ENCODE measurements around the gene FXN.

DNA sequence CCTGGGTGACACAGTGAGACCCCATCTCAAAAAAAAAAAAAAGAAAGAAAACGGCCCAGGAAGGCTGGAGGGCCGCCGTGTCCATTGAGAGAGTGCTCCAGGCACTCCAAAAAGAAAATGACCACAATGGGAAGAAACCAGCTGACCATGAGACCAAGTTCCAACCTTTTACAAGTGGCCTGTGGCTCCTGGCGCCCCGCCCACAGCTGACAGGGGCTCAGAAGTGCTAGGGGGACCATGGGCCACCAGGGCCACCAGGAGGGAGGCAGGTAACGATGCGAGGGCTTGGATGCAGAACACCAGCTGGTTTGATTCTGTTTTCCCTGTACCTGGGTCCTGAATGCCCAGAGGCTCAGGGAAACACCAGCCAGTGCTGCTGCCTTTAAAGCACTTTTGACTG lies 34.6 kb downstream of the FXN start:
- TF ChIP-seq, protein P1, sequence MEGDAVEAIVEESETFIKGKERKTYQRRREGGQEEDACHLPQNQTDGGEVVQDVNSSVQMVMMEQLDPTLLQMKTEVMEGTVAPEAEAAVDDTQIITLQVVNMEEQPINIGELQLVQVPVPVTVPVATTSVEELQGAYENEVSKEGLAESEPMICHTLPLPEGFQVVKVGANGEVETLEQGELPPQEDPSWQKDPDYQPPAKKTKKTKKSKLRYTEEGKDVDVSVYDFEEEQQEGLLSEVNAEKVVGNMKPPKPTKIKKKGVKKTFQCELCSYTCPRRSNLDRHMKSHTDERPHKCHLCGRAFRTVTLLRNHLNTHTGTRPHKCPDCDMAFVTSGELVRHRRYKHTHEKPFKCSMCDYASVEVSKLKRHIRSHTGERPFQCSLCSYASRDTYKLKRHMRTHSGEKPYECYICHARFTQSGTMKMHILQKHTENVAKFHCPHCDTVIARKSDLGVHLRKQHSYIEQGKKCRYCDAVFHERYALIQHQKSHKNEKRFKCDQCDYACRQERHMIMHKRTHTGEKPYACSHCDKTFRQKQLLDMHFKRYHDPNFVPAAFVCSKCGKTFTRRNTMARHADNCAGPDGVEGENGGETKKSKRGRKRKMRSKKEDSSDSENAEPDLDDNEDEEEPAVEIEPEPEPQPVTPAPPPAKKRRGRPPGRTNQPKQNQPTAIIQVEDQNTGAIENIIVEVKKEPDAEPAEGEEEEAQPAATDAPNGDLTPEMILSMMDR (conservative IDR thresholded peaks at IDR 0.05; ENCODE audit: low read length): no peak
- TF ChIP-seq EZH2phosphoT487 (IDR thresholded peaks at IDR 0.05; ENCODE audit: borderline replicate concordance): no peak

All from Loucy (cell line).